ENCODE data around the gene SIPA1L2.

SIPA1L2 gene

DNA sequence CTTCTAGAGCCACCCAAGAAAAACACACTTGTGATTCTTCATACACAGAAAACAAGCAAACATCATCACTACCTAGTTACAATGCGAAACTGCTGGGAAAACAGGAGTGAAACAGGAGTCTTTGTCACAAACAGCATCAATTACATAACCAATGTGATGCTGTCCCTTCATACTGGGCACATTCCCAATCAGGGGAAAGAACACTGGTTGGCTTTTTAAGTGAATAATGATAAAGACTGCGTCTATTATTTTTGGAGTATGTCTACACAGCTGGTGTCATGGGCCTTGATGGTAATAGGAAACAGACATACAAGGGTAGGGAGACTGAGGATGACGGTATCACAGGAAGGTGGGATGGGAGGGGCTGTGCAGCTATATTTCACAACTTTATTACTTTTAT, 43.3 kb downstream of the SIPA1L2 start:
- Histone ChIP-seq H3K27ac (replicated peaks; ENCODE audit: low read length) (no peak overlapping the region), H3K36me3 (replicated peaks in 1 of 2; ENCODE audit: control insufficient read depth in 2 of 2, insufficient read depth in 2 of 2, low read length in 2 of 2) (peaks cover 0 to 77% of the 10 kb centered on the region in 2 donors), H3K14ac (ENCODE audit: low read length) (no peak overlapping the region), H3K4me3 (ENCODE audit: low read length in 2 of 2) (no peak overlapping the region), H3K4me1 (ENCODE audit: control insufficient read depth in 2 of 2, insufficient read depth in 1 of 2, low read depth in 1 of 2, low read length in 2 of 2) (peaks cover 6 to 16% of the 10 kb centered on the region in 2 donors), H3K18ac (ENCODE audit: low read length) (no peak overlapping the region), H3K9me3 (replicated peaks in 1 of 2; ENCODE audit: control insufficient read depth in 2 of 2, insufficient read depth in 1 of 2, low read depth in 1 of 2, low read length in 2 of 2) (no peaks in the 10 kb centered on the region), H3K4ac (ENCODE audit: low read length) (no peak overlapping the region), H3K79me1 (ENCODE audit: low read depth, low read length) (peaks cover 2% of the 10 kb centered on the region), H2BK15ac (ENCODE audit: low read length) (no peak overlapping the region), H2AFZ (ENCODE audit: low read length) (no peak overlapping the region), H2BK120ac (ENCODE audit: low read depth, low read length) (no peak overlapping the region), H3K9ac (ENCODE audit: low read depth, low read length, poor library complexity) (no peak overlapping the region), H3K27me3 (ENCODE audit: control insufficient read depth in 3 of 3, insufficient read depth in 3 of 3, low read depth in 1 of 3, low read length in 3 of 3) (no peaks in the 10 kb centered on the region), H4K91ac (ENCODE audit: low read depth, low read length, poor library complexity) (no peak overlapping the region), H2AK5ac (ENCODE audit: low read depth, low read length) (no peak overlapping the region), H3K23ac (ENCODE audit: low read depth, low read length, poor library complexity) (no peak overlapping the region), H4K8ac (ENCODE audit: low read depth, low read length) (no peak overlapping the region), H2BK5ac (ENCODE audit: low read length) (no peak overlapping the region), H2BK12ac (ENCODE audit: low read length) (no peak overlapping the region), H3K4me2 (ENCODE audit: insufficient read depth, low read length, poor library complexity, severe bottlenecking) (no peak overlapping the region)
- WGBS, 2 donors (ENCODE audit: extremely low coverage in 2 of 2, insufficient read length in 2 of 2, insufficient replicate concordance in 1 of 2) = no CpG with 5 or more reads among the region's 3 CpGs
- DNase-seq (ENCODE audit: low spot score) = no peak

DNA sequence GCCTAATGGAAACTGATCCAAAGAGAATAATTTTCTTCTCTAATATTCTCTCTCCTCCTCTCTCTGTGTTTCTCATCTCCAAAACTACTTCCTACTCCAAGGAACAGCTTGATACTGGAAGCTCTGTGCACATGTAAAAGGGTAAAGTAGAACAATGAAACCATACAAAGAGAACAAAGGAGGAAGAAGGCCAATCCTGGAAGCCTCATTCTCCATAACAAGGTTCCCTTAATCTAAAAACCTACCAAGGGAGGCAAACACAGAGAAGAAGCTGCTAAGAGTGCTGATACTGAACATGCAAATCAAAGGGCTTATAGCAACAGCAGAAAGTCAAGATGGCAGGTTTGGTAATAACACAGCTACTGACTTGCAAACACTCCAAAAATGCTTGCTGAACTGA, 44.4 kb downstream of the SIPA1L2 start:
- H2AK5ac ChIP-seq (ENCODE audit: low read depth, low read length) = no peak overlapping the region
- H2BK12ac ChIP-seq (ENCODE audit: low read length) = no peak overlapping the region
- H2BK5ac ChIP-seq (ENCODE audit: low read length) = no peak overlapping the region
- peaks cover 2% of the 10 kb centered on the region for H3K79me1 ChIP-seq (ENCODE audit: low read depth, low read length)
- no peak overlapping the region for H3K27ac ChIP-seq (replicated peaks; ENCODE audit: low read length)
- no peak overlapping the region for H3K4me2 ChIP-seq (ENCODE audit: insufficient read depth, low read length, poor library complexity, severe bottlenecking)
- no peak overlapping the region for H4K8ac ChIP-seq (ENCODE audit: low read depth, low read length)
- H2AFZ ChIP-seq (ENCODE audit: low read length) = no peak overlapping the region
- H3K36me3 ChIP-seq (replicated peaks in 1 of 2; ENCODE audit: control insufficient read depth in 2 of 2, insufficient read depth in 2 of 2, low read length in 2 of 2) = peaks cover 0 to 72% of the 10 kb centered on the region in 2 donors
- H3K23ac ChIP-seq (ENCODE audit: low read depth, low read length, poor library complexity) = no peak overlapping the region
- no peak overlapping the region for H3K4me3 ChIP-seq (ENCODE audit: low read length in 2 of 2)
- H3K14ac ChIP-seq (ENCODE audit: low read length) = no peak overlapping the region
- H3K4ac ChIP-seq (ENCODE audit: low read length) = no peak overlapping the region
- no peak overlapping the region for H3K9ac ChIP-seq (ENCODE audit: low read depth, low read length, poor library complexity)
- H3K4me1 ChIP-seq (ENCODE audit: control insufficient read depth in 2 of 2, insufficient read depth in 1 of 2, low read depth in 1 of 2, low read length in 2 of 2) = peaks cover 13 to 14% of the 10 kb centered on the region in 2 donors
- H2BK120ac ChIP-seq (ENCODE audit: low read depth, low read length) = no peak overlapping the region
- H4K91ac ChIP-seq (ENCODE audit: low read depth, low read length, poor library complexity) = no peak overlapping the region
- no peaks in the 10 kb centered on the region for H3K9me3 ChIP-seq (replicated peaks in 1 of 2; ENCODE audit: control insufficient read depth in 2 of 2, insufficient read depth in 1 of 2, low read depth in 1 of 2, low read length in 2 of 2)
- DNase-seq (ENCODE audit: low spot score) = no peak
- no peak overlapping the region for H3K18ac ChIP-seq (ENCODE audit: low read length)
- H3K27me3 ChIP-seq (ENCODE audit: control insufficient read depth in 3 of 3, insufficient read depth in 3 of 3, low read depth in 1 of 3, low read length in 3 of 3) = no peaks in the 10 kb centered on the region
- no peak overlapping the region for H2BK15ac ChIP-seq (ENCODE audit: low read length)

DNA sequence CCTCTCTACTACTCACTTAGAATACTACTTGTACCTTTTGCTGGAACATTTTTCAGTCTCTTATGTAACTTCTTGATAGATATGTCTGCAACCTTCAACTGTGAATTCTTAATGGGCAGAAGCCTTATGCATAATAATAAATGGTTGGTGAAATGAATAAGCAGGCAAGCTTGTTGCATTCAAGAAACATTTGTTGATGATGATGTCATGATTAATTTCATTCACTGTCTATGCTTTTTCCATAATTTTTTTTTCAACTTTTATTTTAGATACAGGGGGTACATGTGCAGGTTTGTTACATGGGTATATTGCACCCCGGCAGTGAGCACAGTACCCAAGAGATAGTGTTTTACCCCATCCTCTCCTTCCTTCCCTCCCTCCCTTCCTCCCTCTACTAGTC, 48.0 kb downstream of the SIPA1L2 start:
- DNase-seq (ENCODE audit: low spot score) = no peak

More for the DNA sequence above, 48.0 kb downstream of the SIPA1L2 start:
- Histone ChIP-seq H3K4me1 (ENCODE audit: control insufficient read depth in 2 of 2, insufficient read depth in 1 of 2, low read depth in 1 of 2, low read length in 2 of 2) (peaks cover 19 to 44% of the 10 kb centered on the region in 2 donors), H3K27ac (replicated peaks; ENCODE audit: low read length) (no peak overlapping the region), H4K8ac (ENCODE audit: low read depth, low read length) (no peak overlapping the region), H3K36me3 (replicated peaks in 1 of 2; ENCODE audit: control insufficient read depth in 2 of 2, insufficient read depth in 2 of 2, low read length in 2 of 2) (peaks cover 0 to 68% of the 10 kb centered on the region in 2 donors), H3K9ac (ENCODE audit: low read depth, low read length, poor library complexity) (no peak overlapping the region), H3K23ac (ENCODE audit: low read depth, low read length, poor library complexity) (no peak overlapping the region), H4K91ac (ENCODE audit: low read depth, low read length, poor library complexity) (no peak overlapping the region), H3K79me1 (ENCODE audit: low read depth, low read length) (no peaks in the 10 kb centered on the region), H3K18ac (ENCODE audit: low read length) (no peak overlapping the region), H3K4me2 (ENCODE audit: insufficient read depth, low read length, poor library complexity, severe bottlenecking) (no peak overlapping the region), H3K14ac (ENCODE audit: low read length) (no peak overlapping the region), H2AFZ (ENCODE audit: low read length) (no peak overlapping the region), H3K4me3 (ENCODE audit: low read length in 2 of 2) (no peak overlapping the region), H2BK120ac (ENCODE audit: low read depth, low read length) (no peak overlapping the region), H2BK12ac (ENCODE audit: low read length) (no peak overlapping the region), H2AK5ac (ENCODE audit: low read depth, low read length) (no peak overlapping the region), H3K4ac (ENCODE audit: low read length) (no peak overlapping the region), H3K9me3 (replicated peaks in 1 of 2; ENCODE audit: control insufficient read depth in 2 of 2, insufficient read depth in 1 of 2, low read depth in 1 of 2, low read length in 2 of 2) (no peaks in the 10 kb centered on the region), H2BK5ac (ENCODE audit: low read length) (no peak overlapping the region), H2BK15ac (ENCODE audit: low read length) (no peak overlapping the region), H3K27me3 (ENCODE audit: control insufficient read depth in 3 of 3, insufficient read depth in 3 of 3, low read depth in 1 of 3, low read length in 3 of 3) (no peaks in the 10 kb centered on the region)
- WGBS, 2 donors (ENCODE audit: extremely low coverage in 2 of 2, insufficient read length in 2 of 2, insufficient replicate concordance in 1 of 2) = no CpG with 5 or more reads among the region's 1 CpG

Data from neuronal stem cell (in vitro differentiated cells).